GM10266 (cell line): ENCODE data around the gene COL21A1.

Experiments used
- DNase-seq: peaks from one replicate; pipeline ENCODE4 v3.0.0; 2012; ENCODE audit errors: extremely low spot score
- CTCF ChIP-seq: IDR thresholded peaks from 2 replicates; pipeline ENCODE4 v1.5.1; 2012; ENCODE audit warnings: mild to moderate bottlenecking, low read depth; ENCODE audit not compliant: control insufficient read depth, insufficient read depth; ENCODE audit errors: missing control alignments

Gene COL21A1

DNA sequence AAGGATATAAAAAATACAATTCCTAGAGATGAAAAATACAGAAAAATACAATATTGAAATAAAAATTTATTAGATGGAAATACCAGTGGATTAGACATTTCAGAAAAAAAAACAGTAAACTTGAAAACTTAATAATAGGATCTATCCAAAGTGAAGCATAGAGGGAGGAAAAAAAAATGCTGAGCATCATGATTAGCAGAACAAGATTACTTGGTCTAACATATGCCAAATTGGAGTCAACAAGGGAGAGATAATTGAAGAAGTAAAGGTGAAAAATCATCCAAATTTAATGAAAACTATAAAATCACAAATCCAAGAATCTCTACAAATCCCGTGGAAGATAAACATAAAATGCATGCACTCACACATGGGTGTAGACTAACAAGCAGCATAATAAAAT lies 205.8 kb downstream of the COL21A1 start:
- DNase-seq = no peak
- no peak for TF ChIP-seq CTCF

- DNase-seq = no peak
- TF ChIP-seq CTCF = no peak
Observed at GRCh38 chr6:56040889-56041301, 206.5 kb downstream of the COL21A1 start.

DNA sequence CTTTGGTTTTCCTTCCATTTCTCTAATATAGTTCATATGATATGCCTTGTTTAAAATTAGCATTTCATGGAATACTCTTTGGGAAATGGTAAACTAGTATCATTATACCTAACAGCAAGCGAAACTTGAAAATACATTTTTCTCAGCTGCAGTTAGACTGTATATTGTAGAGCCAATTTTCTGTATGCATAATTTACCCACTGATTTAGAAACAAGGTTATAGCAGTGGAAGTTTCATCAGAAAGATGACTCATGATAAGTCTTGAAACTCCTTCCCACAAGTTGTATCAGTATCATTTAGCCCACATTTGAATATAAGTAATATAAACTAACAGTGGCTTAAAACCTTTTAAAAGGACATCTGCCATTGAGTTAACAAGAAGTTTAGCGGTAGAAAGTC lies 207.2 kb downstream of the COL21A1 start:
- TF ChIP-seq CTCF = no peak
- no peak for DNase-seq

- no peak for DNase-seq
Observed at GRCh38 chr6:56038764-56039163, 208.6 kb downstream of the COL21A1 start.

DNA sequence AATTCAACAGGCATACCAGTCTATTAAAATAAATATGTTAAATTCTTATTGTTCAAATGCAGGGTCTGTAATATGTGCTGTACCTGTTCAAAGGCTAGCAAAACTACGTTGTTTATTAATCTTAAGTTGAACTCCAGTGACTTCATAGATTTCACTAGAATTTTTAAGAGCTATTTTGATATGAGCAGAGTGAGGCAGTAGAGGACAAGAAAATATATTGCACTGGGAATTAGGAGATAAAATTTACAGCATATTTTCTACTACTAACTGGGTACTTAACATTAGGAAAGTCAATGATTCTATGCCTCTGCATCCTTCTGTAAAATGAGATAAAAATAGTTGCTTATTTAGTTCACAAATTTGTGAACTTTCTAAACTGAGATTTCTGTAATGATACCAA lies 209.8 kb downstream of the COL21A1 start:
- TF ChIP-seq CTCF = no peak
- DNase-seq = no peak

More at GRCh38 chr6:56038764-56039163, 208.6 kb downstream of the COL21A1 start:
- no peak for TF ChIP-seq CTCF

GRCh38 chr6:56036916-56037600 lies 210.3 kb downstream of the COL21A1 start:
- TF ChIP-seq CTCF = no peak
- DNase-seq = no peak

- TF ChIP-seq CTCF = no peak
- DNase-seq = no peak
Observed at GRCh38 chr6:56033401-56033800, 214.0 kb downstream of the COL21A1 start.
